Fibroblast of villous mesenchyme (primary cell): ENCODE results near the gene CC2D2A. TPM values are rescaled to one million over a fixed set of nuclear protein-coding genes. Genes with fewer than 3 reads are reported as not detected.
"Not testable (repeated sequence)": the region's sequence is repeated elsewhere in the genome, so short reads cannot be mapped to it uniquely, and the experiment has no call there.

ENCODE experiments used
- DNase-seq: peaks from one replicate; pipeline ENCODE4 v3.0.0-alpha.2; 2010; ENCODE audit warnings: low read depth
- H3K4me3 ChIP-seq: 2 replicates; pipeline ENCODE4 v1.5.1; 2011; ENCODE audit warnings: low read depth, mild to moderate bottlenecking, low read length
- total RNA-seq: library from RNA; depleted of rRNA; stranded (reverse); fragments of >200 nt; gene quantifications from 2 replicates; pipeline ENCODE4 v1.2.3, GENCODE V29; 2012
- TF ChIP-seq, protein P1 (sequence below): IDR thresholded peaks from 2 replicates; pipeline ENCODE4 v1.5.1; 2012; ENCODE audit warnings: low read depth, mild to moderate bottlenecking, low read length; ENCODE audit not compliant: insufficient read depth

CC2D2A gene
- total RNA-seq, 1 donor: 23.7 TPM

DNA sequence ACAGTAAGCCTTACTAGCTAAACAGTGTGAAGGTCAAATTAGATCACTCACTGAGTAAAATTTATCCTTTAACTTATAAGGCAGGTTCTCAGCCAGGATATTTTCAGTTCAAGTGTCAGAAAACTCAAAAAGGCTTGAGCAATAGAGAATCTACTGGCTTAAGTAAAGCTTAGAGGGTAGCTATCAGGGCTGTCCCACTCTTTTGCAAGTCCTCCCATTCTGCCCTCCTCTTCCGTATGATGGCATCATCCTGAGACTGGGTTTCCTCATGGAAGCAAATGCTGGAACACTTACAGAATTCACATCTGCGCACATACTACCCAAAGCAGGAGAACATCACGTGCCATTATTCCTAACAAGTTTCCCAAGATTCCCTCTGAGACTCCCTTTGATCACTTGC lies 130.5 kb downstream of the CC2D2A start:
- no peak overlapping the region for H3K4me3 ChIP-seq
- DNase-seq: peak; percentile 60
- TF ChIP-seq, protein P1, sequence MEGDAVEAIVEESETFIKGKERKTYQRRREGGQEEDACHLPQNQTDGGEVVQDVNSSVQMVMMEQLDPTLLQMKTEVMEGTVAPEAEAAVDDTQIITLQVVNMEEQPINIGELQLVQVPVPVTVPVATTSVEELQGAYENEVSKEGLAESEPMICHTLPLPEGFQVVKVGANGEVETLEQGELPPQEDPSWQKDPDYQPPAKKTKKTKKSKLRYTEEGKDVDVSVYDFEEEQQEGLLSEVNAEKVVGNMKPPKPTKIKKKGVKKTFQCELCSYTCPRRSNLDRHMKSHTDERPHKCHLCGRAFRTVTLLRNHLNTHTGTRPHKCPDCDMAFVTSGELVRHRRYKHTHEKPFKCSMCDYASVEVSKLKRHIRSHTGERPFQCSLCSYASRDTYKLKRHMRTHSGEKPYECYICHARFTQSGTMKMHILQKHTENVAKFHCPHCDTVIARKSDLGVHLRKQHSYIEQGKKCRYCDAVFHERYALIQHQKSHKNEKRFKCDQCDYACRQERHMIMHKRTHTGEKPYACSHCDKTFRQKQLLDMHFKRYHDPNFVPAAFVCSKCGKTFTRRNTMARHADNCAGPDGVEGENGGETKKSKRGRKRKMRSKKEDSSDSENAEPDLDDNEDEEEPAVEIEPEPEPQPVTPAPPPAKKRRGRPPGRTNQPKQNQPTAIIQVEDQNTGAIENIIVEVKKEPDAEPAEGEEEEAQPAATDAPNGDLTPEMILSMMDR: no peak

DNA sequence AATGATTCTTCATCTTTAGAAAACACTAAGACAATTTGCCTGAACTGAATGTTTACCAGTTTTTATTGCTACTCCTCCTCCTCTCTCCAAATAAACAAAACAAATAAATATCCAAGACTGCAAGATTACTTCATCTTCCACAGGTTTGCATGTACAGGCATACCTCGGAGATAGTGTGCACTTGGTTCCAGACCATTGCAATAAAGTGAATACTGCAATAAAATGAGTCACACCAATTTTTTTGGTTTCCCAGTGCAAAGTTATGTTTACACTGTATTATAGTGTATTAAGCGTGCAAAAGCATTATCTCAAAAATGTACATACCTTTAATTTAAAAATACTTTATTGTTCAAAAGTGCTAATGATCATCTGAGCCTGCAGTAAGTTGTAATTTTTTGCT lies 132.2 kb downstream of the CC2D2A start:
- H3K4me3 ChIP-seq: no peak overlapping the region
- DNase-seq: peak; percentile 11
- TF ChIP-seq, protein P1: no peak

DNA sequence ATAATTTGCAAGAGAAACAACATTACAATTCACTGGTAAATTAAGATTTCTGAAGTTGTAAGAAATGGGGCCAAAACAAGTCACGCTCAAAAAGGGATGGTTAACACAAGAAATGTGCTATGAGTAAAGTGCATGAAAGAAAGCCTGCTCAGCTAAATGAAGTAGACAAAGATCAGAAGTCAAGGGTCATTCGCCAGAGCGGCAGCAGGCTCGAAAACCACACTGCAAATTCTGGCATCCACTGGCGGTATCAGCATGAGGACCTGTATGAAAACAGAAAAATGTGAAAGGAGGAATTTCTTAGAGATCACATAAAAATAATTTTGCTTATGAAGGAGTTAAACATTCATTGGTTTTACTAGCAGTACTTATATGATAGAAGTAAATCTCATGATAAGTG lies 135.9 kb downstream of the CC2D2A start:
- TF ChIP-seq, protein P1: no peak
- no peak for DNase-seq
- H3K4me3 ChIP-seq: no peak overlapping the region

DNA sequence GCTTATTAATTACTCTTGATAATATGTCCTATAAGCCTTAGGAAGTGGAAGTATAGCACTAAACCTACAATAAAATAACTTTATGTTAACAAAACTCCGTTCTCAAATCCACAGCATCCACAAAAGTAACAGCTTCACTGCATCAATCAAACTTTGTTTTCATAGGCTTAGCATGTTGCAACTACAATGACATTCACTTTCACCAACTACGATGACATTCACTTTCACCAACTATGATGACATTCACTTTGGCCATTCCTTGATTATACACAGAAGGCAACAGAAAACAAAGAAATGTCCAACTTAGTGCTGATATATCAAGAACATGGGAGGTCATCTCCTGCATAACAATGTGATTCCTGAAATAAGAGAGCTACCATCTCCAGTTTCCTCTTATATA lies 141.2 kb downstream of the CC2D2A start:
- no peak overlapping the region for H3K4me3 ChIP-seq
- DNase-seq: no peak
- TF ChIP-seq, protein P1: no peak

DNA sequence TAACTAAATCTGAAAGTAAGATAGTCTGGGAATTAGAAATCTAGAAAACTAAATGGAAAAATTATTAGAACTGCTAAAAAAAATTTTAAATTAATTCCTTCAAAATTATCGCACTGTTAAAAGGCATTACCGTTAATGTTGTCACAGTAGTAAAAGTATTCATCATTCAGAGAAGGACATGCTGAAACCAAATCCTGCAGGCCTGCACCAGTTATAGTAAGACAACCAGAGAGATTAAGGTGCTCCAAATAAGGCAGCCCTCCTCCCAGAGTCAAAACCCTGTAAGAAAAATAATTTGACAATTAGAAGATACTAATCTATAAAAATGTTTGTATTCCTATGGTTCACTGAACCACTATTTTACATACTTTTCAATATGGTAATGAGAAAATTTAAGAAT lies 142.5 kb downstream of the CC2D2A start:
- H3K4me3 ChIP-seq: no peak overlapping the region
- no peak for DNase-seq
- TF ChIP-seq, protein P1: no peak

DNA sequence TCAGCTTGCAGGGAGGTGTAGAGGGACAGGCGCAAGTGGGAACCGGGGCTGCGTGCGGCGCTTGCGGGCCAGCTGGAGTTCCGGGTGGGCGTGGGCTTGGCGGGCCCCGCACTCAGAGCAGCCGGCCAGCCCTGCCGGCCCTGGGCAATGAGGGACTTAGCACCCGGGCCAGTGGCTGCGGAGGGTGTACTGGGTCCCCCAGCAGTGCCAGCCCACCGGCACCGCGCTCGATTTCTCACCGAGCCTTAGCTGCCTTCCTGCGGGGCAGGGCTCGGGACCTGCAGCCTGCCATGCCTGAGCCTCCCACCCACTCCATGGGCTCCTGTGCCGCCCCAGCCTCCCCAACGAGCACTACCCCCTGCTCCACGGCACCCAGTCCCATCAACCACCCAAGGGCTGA lies 145.2 kb downstream of the CC2D2A start:
- DNase-seq, H3K4me3 ChIP-seq: not testable (repeated sequence)

DNA sequence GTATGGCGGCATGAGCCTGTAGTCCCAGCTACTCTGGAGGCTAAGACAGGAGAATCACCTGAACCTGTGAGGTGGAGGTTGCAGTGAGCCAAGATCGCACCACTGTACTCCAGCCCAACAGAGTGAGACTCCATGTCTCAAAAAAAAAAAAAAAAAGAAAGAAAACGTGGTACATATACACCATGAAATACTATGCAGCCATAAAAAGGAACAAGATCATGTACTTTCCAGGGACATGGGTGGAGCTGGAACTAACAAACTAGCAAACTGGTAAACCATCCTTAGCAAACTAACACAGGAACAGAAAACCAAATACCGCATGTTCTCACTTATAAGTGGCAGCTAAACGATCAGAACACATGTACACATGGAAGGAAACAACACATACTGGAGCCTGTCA lies 147.7 kb downstream of the CC2D2A start:
- DNase-seq: not testable (repeated sequence)

DNA sequence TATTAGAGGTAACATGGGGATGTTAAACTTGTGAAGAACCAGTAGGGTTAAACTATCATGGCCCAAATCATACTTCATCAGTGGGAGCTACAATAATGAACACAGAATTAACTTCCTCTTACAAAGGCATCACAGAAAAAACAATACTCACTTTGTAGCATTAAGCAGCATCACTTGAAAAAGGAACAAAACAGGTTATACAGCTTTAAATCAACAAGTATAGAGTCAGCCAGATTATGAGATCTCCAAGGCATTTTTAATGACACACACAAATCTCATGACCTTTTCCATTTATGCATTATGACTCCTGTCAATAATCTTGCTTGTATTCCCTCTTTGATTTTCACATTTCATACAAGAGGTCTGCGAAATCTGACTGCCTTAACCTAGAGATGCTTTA lies 167.1 kb downstream of the CC2D2A start:
- no peak overlapping the region for H3K4me3 ChIP-seq
- no peak for DNase-seq
- TF ChIP-seq, protein P1: no peak

More for the DNA sequence above, 147.7 kb downstream of the CC2D2A start:
- H3K4me3 ChIP-seq: not testable (repeated sequence)
